ENCODE measurements around the gene HNRNPA3.

HNRNPA3 gene

GRCh38 chr2:177262958-177263450 is 50.4 kb downstream of the HNRNPA3 start:
- Histone ChIP-seq H3K4me3 (ENCODE audit: insufficient read depth, low read length, poor library complexity, severe bottlenecking) (peak overlapping the region; percentile 75), H3K27me3 (ENCODE audit: low read length) (no peaks in the 10 kb centered on the region), H2AFZ (ENCODE audit: low read depth, low read length, severe bottlenecking) (no peak overlapping the region), H4K20me1 (ENCODE audit: low read depth, low read length) (peaks cover 34% of the 10 kb centered on the region), H3K79me2 (ENCODE audit: insufficient read depth, low read length) (peaks cover 61% of the 10 kb centered on the region), H3K4me2 (ENCODE audit: low read depth, low read length, poor library complexity, severe bottlenecking) (peak overlapping the region; percentile 99), H3K36me3 (ENCODE audit: low read length) (peaks cover 10% of the 10 kb centered on the region; the same call in 1 of the 2 replicates), H3K27ac (ENCODE audit: low read depth, low read length) (peak overlapping the region; percentile 95), H3K9me3 (ENCODE audit: insufficient read depth, low read length) (no peaks in the 10 kb centered on the region), H3K9ac (ENCODE audit: low read length) (peak overlapping the region; percentile 95), H3K9me2 (replicated peaks; ENCODE audit: insufficient read depth, low read length) (no peaks in the 10 kb centered on the region), H3F3A (ENCODE audit: insufficient read depth) (peaks cover 15% of the 10 kb centered on the region; the same call in 1 of the 2 replicates)
- no peak for TF ChIP-seq EZH2phosphoT487 (conservative IDR thresholded peaks at IDR 0.05; ENCODE audit: low read length)
- TF ChIP-seq CTCF (IDR thresholded peaks at IDR 0.05; ENCODE audit: insufficient read depth, low read length, poor library complexity, severe bottlenecking) = no peak

- Histone ChIP-seq H3K36me3 (ENCODE audit: low read length) (peaks cover 10% of the 10 kb centered on the region; the same call in 1 of the 2 replicates), H4K20me1 (ENCODE audit: low read depth, low read length) (peaks cover 29% of the 10 kb centered on the region), H3K4me2 (ENCODE audit: low read depth, low read length, poor library complexity, severe bottlenecking) (peak overlapping the region; percentile 99), H2AFZ (ENCODE audit: low read depth, low read length, severe bottlenecking) (peak overlapping the region; percentile 15), H3K27ac (ENCODE audit: low read depth, low read length) (peak overlapping the region; percentile 95), H3K4me3 (ENCODE audit: insufficient read depth, low read length, poor library complexity, severe bottlenecking) (peak overlapping the region; percentile 75), H3F3A (ENCODE audit: insufficient read depth) (peaks cover 15% of the 10 kb centered on the region; the same call in 1 of the 2 replicates), H3K27me3 (ENCODE audit: low read length) (no peaks in the 10 kb centered on the region), H3K9me2 (replicated peaks; ENCODE audit: insufficient read depth, low read length) (no peaks in the 10 kb centered on the region), H3K9ac (ENCODE audit: low read length) (peak overlapping the region; percentile 95), H3K9me3 (ENCODE audit: insufficient read depth, low read length) (no peaks in the 10 kb centered on the region), H3K79me2 (ENCODE audit: insufficient read depth, low read length) (peaks cover 55% of the 10 kb centered on the region)
- peak; percentile 68 for TF ChIP-seq CTCF (IDR thresholded peaks at IDR 0.05; ENCODE audit: insufficient read depth, low read length, poor library complexity, severe bottlenecking)
- no peak for TF ChIP-seq EZH2phosphoT487 (conservative IDR thresholded peaks at IDR 0.05; ENCODE audit: low read length)
Observed at GRCh38 chr2:177263451-177264208, 51.0 kb downstream of the HNRNPA3 start.

- H3F3A ChIP-seq (ENCODE audit: insufficient read depth) = peaks cover 15% of the 10 kb centered on the region; the same call in 1 of the 2 replicates
- H4K20me1 ChIP-seq (ENCODE audit: low read depth, low read length) = peaks cover 26% of the 10 kb centered on the region
- peak overlapping the region; percentile 95 for H3K27ac ChIP-seq (ENCODE audit: low read depth, low read length)
- H3K9me2 ChIP-seq (replicated peaks; ENCODE audit: insufficient read depth, low read length) = no peaks in the 10 kb centered on the region
- peak overlapping the region; percentile 15 for H2AFZ ChIP-seq (ENCODE audit: low read depth, low read length, severe bottlenecking)
- TF ChIP-seq CTCF (IDR thresholded peaks at IDR 0.05; ENCODE audit: insufficient read depth, low read length, poor library complexity, severe bottlenecking) = no peak
- no peak for TF ChIP-seq EZH2phosphoT487 (conservative IDR thresholded peaks at IDR 0.05; ENCODE audit: low read length)
- H3K27me3 ChIP-seq (ENCODE audit: low read length) = no peaks in the 10 kb centered on the region
- H3K4me2 ChIP-seq (ENCODE audit: low read depth, low read length, poor library complexity, severe bottlenecking) = peak overlapping the region; percentile 99
- H3K9me3 ChIP-seq (ENCODE audit: insufficient read depth, low read length) = no peaks in the 10 kb centered on the region
- peaks cover 9% of the 10 kb centered on the region; the same call in 1 of the 2 replicates for H3K36me3 ChIP-seq (ENCODE audit: low read length)
- H3K9ac ChIP-seq (ENCODE audit: low read length) = peak overlapping the region; percentile 95
- peak overlapping the region; percentile 75 for H3K4me3 ChIP-seq (ENCODE audit: insufficient read depth, low read length, poor library complexity, severe bottlenecking)
- peaks cover 49% of the 10 kb centered on the region for H3K79me2 ChIP-seq (ENCODE audit: insufficient read depth, low read length)
Observed at GRCh38 chr2:177264209-177264692, 51.7 kb downstream of the HNRNPA3 start.
